ENCODE measurements around the gene OR51B6.

Gene OR51B6

DNA sequence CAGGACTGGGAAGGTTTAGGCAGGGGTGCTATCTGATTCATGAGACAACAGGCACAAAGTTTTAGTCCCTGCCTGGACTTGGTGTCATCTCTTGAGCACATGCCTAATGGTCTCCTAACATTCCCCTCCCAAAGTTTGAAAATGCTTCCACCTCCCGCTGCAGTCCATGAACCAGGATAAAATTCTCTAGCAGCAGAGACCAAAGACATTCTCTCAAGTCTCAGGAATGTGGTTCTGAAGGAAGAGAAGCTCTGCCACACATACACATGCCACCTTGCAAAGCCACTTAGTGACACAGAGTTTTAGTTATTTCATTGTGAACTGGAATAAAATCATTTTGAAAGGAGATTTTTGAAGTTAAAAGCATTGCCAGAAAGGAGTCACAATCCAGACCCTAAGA is 15.5 kb downstream of the OR51B6 start:
- no peak for DNase-seq

- no peak for DNase-seq
Observed at GRCh38 chr11:5367448-5368074, 16.3 kb downstream of the OR51B6 start.

DNA sequence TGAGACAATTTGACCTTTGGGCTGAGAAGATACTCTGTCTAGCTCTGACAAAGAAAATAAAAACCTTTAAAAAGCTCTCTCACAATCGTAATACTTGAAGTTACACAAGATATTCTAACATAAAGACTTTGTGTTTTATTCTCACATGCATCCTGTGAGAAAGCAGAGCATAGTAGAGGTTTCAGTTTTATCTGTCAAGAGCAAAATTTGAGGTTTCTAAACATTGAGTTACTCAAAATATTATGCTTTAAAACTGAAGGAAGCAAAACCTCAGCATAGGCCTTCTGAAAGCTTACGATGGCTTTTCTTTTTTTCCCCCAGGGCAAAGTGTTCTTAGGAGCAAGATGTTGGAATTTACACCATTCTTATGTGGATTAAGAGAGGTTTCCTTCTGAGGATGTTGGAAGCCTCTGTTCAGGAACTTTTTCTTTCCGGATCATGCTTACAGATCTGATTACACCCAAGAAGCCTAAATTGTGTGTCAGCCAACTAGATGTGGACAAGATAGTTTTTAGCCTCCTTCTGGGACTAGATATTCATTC is 17.3 kb downstream of the OR51B6 start:
- no peak for DNase-seq

- DNase-seq, result no peak
Observed at GRCh38 chr11:5369789-5370188, 18.5 kb downstream of the OR51B6 start.

DNA sequence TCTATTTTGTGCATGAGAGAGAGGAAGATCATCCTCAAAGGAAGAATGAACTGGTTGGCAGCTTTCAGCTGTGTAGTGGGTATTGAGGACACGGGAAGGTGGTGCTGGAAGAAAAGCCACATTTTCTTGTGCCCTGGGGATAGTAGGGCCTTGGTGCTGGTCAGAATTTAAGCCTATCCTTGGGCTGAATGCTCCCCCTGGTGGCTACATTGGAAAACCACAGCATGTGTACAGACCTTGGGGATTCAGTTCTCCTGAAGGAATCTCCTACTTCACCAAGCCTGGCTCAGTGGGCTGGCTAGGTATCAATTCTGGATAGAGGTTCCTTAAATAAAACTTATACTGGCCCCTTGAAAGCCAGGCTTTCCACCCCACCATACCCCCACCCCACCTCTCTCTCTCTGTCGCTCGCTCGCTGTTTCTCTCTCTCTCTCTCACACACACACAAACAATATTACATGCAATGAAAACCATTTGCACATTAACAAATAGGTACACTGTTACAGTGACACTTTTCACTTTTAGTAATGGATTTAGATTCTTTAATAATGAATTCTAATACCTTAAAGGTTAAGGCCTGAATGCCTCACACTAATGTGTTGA is 29.5 kb downstream of the OR51B6 start:
- peak; percentile 34 to 42 for DNase-seq

GRCh38 chr11:5383576-5383975 is 32.3 kb downstream of the OR51B6 start, which contains the start of gene OR51M1:
TSS of gene OR51M1 (plus strand) at chr11:5383812. CDS start at chr11:5389399, 5,587 bp downstream.
- no peak for DNase-seq

- no peak for DNase-seq
Observed at GRCh38 chr11:5384335-5384734, 33.0 kb downstream of the OR51B6 start.

DNA sequence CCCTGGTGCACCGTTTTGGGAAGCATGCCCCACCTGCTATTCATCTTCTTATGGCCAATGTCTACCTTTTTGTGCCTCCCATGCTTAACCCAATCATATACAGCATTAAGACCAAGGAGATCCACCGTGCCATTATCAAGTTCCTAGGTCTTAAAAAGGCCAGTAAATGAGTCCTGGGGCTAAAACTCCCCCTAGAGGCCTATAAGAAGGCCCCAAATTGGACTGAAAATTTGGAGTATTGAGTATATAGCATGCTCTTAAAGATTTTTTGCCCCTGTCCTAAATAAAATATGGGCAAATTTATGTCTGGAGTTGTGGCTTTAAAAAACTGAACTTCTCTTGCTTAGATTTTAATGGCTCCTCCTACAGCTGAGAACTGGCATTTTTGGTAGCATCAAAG is 38.9 kb downstream of the OR51B6 start:
- no peak for DNase-seq

GRCh38 chr11:5394091-5394490 is 42.8 kb downstream of the OR51B6 start:
- no peak for DNase-seq

- no peak for DNase-seq
Observed at GRCh38 chr11:5398936-5399335, 47.6 kb downstream of the OR51B6 start.

All from activated T-cell treated with anti-CD3 and anti-CD28 coated beads, Interleukin-2, amount 50 U/mL, for 48 hours (primary cell).